ENCODE results near the gene FOXK2.

The FOXK2 gene

DNA sequence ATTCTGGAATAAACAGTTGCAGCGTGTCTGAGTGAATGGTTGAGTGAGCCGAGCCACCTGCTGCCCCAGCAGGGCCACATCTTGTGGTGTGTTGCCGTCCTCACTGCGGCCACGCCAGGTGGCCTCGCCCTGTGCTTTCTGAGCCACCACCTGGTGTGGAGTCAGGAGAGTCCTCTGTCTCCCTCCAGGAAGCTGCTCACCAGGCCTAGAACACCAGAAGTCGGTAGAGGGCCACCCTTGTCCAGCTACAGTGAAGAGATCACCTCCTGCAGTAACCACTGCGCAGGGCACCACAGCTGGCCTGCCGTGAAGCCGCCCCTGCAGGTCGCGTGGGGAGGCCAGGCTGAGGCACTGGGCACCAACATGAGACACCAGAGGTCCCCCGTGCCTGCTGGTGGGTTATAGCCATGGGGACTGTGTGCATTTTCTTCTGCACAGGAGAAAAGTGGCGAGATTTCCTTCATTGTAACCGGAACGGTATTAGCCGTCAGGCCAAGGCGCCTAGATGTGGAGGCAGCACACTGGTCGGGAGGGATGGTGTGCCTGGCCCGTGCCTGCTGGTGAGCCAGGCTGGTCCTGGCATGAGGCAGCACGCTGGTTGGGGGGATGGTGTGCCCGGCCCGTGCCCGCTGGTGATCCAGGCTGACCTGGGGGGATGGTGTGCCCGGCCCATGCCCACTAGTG lies 28.9 kb upstream of the FOXK2 start:
- H3K9me3 ChIP-seq (ENCODE audit: control insufficient read depth, insufficient read depth, low read length): no peaks in the 10 kb centered on the region
- no peaks in the 10 kb centered on the region; the same call in 1 of the 2 replicates for H3K4me1 ChIP-seq (ENCODE audit: insufficient read depth, low read length)
- no peaks in the 10 kb centered on the region for H3K36me3 ChIP-seq (ENCODE audit: insufficient read depth, low read length)
- H3K9ac ChIP-seq (ENCODE audit: low read depth, low read length): no peak overlapping the region

DNA sequence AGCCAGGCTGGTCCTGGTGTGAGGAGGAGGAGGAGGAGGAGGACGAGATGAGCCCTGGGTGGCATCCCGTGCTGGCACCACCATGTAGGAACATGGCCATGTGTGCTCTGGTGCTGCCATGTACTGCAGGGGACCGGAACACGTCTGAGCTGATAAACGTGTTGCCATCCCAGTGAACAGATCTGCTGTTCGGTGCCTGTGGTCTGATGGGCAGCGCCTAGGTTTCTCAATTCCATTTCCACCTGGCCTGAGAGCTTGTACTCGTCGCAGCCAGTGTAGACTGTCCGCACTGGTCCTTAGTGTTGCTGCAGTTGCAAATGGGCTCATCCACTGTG lies 28.4 kb upstream of the FOXK2 start:
- H3K36me3 ChIP-seq (ENCODE audit: insufficient read depth, low read length): no peaks in the 10 kb centered on the region
- H3K9me3 ChIP-seq (ENCODE audit: control insufficient read depth, insufficient read depth, low read length): no peaks in the 10 kb centered on the region
- H3K4me1 ChIP-seq (ENCODE audit: insufficient read depth, low read length): peaks cover 4% of the 10 kb centered on the region; the same call in 1 of the 2 replicates
- H3K9ac ChIP-seq (ENCODE audit: low read depth, low read length): no peak overlapping the region

DNA sequence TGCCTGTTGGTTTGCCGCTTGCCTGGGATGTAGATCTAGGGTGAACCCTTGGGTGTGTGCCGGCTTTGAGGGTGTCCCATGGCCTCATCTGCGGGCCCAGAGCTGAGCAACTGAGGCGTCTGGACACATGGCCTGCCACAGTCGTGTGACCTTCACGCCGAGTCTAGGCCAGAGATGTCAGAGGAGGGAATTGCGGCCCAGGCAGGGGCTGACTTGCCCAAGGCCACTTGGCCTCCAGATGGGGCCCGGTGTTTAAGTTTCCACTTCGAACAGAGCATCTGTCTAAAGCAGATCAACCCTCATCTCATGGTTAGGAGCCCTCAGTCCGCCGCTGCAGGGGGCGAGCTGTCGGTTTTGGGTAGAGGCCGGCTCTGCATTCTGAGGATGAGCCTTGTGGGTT lies 28.0 kb upstream of the FOXK2 start:
- Histone ChIP-seq H3K9ac (ENCODE audit: low read depth, low read length) (no peak overlapping the region), H3K9me3 (ENCODE audit: control insufficient read depth, insufficient read depth, low read length) (no peaks in the 10 kb centered on the region), H3K4me1 (ENCODE audit: insufficient read depth, low read length) (peaks cover 7% of the 10 kb centered on the region; the same call in 1 of the 2 replicates), H3K36me3 (ENCODE audit: insufficient read depth, low read length) (no peaks in the 10 kb centered on the region)

DNA sequence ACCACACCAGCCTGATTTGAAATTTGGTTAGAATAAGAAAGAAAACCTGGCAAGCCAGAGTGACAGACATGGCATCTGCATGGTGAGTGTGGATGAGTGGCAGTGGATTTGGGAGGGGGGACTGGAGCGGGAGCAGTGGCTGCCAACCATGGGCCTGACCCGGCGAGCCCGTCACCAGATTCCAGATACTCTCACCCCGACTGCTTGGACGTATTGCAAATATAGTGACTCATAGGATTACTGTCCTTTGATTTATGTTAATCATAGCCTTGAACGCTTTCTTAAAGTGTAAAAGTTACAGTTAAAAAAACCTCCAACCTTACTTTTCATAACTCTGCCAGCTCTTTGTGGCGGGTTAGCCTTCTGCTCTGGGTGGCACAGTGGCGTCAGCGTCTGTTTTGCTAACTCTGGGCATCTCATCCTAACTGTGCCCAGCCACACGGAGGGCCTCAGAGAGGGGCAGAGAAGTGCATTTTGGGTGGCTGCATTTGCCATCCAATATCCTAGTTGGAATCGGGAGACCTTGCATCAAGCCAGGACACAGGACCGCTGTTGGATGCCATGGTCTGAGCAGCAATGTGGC lies 26.8 kb upstream of the FOXK2 start:
- Histone ChIP-seq H3K4me1 (ENCODE audit: insufficient read depth, low read length) (peaks cover 7% of the 10 kb centered on the region; the same call in 1 of the 2 replicates), H3K36me3 (ENCODE audit: insufficient read depth, low read length) (no peaks in the 10 kb centered on the region), H3K9me3 (ENCODE audit: control insufficient read depth, insufficient read depth, low read length) (no peaks in the 10 kb centered on the region), H3K9ac (ENCODE audit: low read depth, low read length) (no peak overlapping the region)

- Histone ChIP-seq H3K4me1 (ENCODE audit: insufficient read depth, low read length) (peaks cover 7% of the 10 kb centered on the region; the same call in 1 of the 2 replicates), H3K9ac (ENCODE audit: low read depth, low read length) (no peak overlapping the region), H3K36me3 (ENCODE audit: insufficient read depth, low read length) (no peaks in the 10 kb centered on the region), H3K9me3 (ENCODE audit: control insufficient read depth, insufficient read depth, low read length) (no peaks in the 10 kb centered on the region)
Observed at GRCh38 chr17:82493226-82493781, 26.2 kb upstream of the FOXK2 start.

DNA sequence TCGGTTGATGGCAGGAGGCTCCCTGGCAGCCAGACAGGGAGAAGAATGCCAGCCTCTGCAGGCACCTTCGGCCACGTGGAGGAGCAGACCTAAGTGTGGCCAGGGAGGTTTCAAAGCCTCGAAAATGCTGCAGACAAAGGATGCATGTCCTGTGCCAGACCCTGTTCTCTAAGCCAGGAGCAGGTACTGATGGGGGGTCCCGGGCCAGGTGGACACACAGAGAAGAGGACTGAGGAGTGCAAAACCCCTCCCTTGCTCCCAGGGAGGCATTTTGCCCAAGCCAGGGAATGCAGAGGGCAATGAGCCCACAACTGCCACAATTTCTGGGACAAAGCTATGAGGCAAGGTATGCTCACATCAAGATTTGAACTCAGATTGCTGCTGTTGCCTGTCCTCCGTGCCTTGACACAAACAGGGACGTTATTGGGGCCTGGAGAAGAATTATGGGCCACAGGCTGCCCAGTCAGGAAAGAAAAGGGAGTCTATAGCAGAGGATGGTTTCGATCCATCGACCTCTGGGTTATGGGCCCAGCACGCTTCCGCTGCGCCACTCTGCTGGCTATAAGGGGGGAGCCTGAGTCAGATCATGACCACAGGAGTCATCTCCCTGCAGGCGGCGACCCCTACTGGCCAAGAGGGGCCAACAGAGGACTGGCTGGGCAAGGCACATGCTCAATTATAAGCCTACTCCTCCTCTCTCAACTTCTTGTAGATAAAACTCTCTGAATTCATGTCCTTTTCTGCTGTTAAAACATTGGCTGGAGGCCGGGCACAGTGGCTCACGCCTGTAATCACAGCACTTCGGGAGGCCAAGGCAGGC lies 25.1 kb upstream of the FOXK2 start:
- Histone ChIP-seq H3K36me3 (ENCODE audit: insufficient read depth, low read length) (no peaks in the 10 kb centered on the region), H3K9ac (ENCODE audit: low read depth, low read length) (peak overlapping the region; percentile 38), H3K4me1 (ENCODE audit: insufficient read depth, low read length) (peaks cover 7% of the 10 kb centered on the region; the same call in 1 of the 2 replicates), H3K9me3 (ENCODE audit: control insufficient read depth, insufficient read depth, low read length) (no peaks in the 10 kb centered on the region)

DNA sequence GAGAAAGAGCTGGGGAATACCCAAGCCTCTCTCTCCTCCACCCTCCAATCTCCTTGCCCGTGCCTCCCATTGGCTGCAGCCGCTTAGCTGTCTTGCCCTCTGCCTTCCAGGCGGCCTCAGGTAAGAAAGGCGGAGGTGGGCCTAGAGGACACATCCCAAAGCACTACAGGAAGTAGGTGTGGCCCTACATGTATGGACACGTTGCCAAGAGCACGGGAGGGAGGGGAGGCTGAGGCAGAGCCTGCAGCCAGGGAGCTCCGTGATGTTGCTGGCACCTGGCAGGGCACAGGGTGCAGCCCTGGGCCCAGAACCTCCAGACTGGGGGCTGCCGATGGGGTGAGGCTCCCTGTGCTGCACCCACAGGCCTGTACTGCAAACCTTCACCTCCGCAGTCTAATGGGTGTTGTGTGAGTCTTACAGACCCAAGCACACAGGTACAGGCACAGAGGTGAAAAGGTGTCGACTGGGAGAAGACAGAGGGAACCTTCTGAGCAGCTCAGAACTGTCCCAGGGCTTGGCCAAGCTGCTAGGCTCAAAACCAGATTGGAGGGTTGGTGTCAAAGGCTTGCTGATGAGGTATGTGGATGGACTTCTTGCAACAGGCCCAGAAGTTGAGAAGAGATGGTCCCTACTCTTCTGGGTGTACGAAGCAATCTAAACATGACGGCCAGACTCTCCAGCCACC lies 23.5 kb upstream of the FOXK2 start:
- Histone ChIP-seq H3K4me1 (ENCODE audit: insufficient read depth, low read length) (peaks cover 7% of the 10 kb centered on the region; the same call in 1 of the 2 replicates), H3K36me3 (ENCODE audit: insufficient read depth, low read length) (no peaks in the 10 kb centered on the region), H3K9ac (ENCODE audit: low read depth, low read length) (peak overlapping the region; percentile 52), H3K9me3 (ENCODE audit: control insufficient read depth, insufficient read depth, low read length) (no peaks in the 10 kb centered on the region)

DNA sequence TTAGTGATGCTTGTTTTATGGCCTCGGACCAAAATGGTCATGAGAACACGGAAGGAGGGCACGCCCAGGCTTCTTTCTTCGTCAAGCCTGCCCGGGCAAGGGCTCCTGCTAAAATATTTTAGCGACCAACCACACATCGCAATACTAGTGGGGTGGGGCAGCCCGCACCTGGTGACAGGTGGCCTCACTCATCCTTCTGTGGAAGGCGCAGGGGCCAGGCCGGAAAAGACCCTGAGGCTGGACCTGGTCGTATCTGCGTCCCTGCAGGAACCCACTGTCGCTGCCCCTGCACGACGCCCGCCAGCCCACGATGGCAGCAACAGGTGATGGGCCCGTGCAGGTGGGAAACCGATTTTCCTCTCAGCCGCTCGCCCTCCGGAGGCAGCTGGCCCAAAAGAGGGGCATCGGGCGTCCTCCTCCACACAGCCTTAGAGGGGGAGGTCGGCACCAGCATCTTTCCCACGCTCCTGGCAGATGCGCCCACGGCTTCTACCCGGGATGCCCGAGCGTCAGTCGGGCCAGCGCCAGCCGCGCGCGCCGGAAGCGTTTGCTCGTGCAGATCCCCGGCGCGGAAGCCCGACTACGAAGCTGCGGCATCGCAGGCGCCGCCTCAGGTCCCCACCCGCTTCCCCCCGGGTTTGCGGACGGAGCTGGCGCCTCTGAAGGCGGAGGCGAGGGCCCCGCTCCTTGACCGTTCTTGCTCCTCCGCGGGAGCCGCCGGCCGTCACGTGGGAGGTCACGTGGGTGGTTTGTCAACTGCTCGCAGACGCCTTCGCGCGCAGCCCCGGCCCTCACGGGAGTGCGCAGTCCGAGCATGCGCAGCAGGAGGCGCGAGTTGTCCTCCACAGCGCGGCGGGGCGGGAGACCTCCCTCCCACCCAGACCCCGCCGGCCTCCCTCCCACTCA lies 22.8 kb upstream of the FOXK2 start:
- H3K36me3 ChIP-seq (ENCODE audit: insufficient read depth, low read length): no peaks in the 10 kb centered on the region
- no peaks in the 10 kb centered on the region for H3K9me3 ChIP-seq (ENCODE audit: control insufficient read depth, insufficient read depth, low read length)
- peaks cover 7% of the 10 kb centered on the region; the same call in 1 of the 2 replicates for H3K4me1 ChIP-seq (ENCODE audit: insufficient read depth, low read length)
- peak overlapping the region; percentile 52 for H3K9ac ChIP-seq (ENCODE audit: low read depth, low read length)

DNA sequence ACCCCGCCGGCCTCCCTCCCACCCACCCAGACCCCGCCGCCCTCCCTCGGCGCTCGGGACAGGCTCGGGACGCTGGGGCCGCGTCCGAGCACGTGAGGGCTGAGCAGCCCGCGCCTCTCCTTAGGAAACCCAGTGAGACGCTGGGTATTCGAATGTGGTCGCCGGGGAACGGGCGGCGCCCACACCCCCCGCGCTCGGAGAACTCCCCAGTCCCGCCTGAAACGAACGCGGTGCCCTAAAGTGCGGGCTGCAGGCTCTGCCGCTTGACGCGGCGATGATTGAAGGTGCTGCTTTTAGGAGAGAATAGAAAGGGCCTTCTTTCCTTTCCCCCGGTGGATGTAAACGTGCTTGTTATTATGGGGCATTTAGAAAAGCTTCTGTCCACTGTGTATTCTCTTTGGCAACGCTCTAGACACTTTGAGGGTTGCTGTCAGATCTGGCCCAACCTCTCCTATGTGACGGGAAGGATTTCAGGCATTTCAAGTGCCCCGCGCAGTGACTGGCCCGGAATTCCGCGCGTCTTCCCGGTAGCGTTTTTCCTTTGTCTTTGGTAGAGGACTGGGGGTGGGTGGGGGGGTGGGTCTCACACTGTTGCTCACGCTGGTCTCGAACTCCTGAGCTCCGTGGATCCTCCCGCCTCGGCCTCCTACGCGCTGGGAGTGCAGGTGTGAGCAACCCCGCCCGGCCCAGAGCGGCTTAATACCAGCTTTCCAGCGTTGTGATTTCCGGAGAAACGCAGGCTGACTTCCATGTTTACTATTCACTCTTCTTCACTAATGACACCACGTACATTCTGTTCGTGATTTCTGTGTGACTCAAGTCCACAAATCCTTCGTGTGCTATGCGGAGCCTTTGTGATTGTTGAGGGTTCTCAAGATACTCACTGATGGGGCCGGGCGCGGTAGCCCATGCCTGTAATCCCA lies 21.8 kb upstream of the FOXK2 start:
- Histone ChIP-seq H3K9ac (ENCODE audit: low read depth, low read length) (peak overlapping the region; percentile 84), H3K4me1 (ENCODE audit: insufficient read depth, low read length) (peaks cover 7% of the 10 kb centered on the region; the same call in 1 of the 2 replicates), H3K9me3 (ENCODE audit: control insufficient read depth, insufficient read depth, low read length) (no peaks in the 10 kb centered on the region)

GRCh38 chr17:82502207-82502606 lies 17.3 kb upstream of the FOXK2 start:
- no peak overlapping the region for H3K9ac ChIP-seq (ENCODE audit: low read depth, low read length)
- H3K4me1 ChIP-seq (ENCODE audit: insufficient read depth, low read length): no peaks in the 10 kb centered on the region
- no peaks in the 10 kb centered on the region for H3K36me3 ChIP-seq (ENCODE audit: insufficient read depth, low read length)
- H3K9me3 ChIP-seq (ENCODE audit: control insufficient read depth, insufficient read depth, low read length): no peaks in the 10 kb centered on the region

More for the DNA sequence above, 21.8 kb upstream of the FOXK2 start:
- no peaks in the 10 kb centered on the region for H3K36me3 ChIP-seq (ENCODE audit: insufficient read depth, low read length)

GRCh38 chr17:82503094-82503727 lies 16.3 kb upstream of the FOXK2 start:
- Histone ChIP-seq H3K9me3 (ENCODE audit: control insufficient read depth, insufficient read depth, low read length) (no peaks in the 10 kb centered on the region), H3K9ac (ENCODE audit: low read depth, low read length) (no peak overlapping the region), H3K4me1 (ENCODE audit: insufficient read depth, low read length) (no peaks in the 10 kb centered on the region), H3K36me3 (ENCODE audit: insufficient read depth, low read length) (no peaks in the 10 kb centered on the region)

- Histone ChIP-seq H3K9ac (ENCODE audit: low read depth, low read length) (no peak overlapping the region), H3K9me3 (ENCODE audit: control insufficient read depth, insufficient read depth, low read length) (no peaks in the 10 kb centered on the region), H3K36me3 (ENCODE audit: insufficient read depth, low read length) (no peaks in the 10 kb centered on the region), H3K4me1 (ENCODE audit: insufficient read depth, low read length) (no peaks in the 10 kb centered on the region)
Observed at GRCh38 chr17:82503728-82504308, 15.7 kb upstream of the FOXK2 start.

Data from ES-I3 (cell line).